SK-N-SH treated with all-trans-retinoic acid at 6 μM for 48 hours (cell line): ENCODE results near the gene ATP6V0C.

Experiments used
- ATAC-seq: fragments of 200-7000 bp; cut with Tn5 transposase; 3 replicates; pipeline ENCODE4 v1.9.1; 2020; ENCODE audit warnings: mild to moderate bottlenecking, moderate library complexity
- ARNTL ChIP-seq: fragments of 450-650 bp; formaldehyde crosslinking; IDR thresholded peaks from 2 replicates; pipeline ENCODE4 v1.5.0; 2020; ENCODE audit warnings: low read depth, mild to moderate bottlenecking, moderate library complexity, borderline replicate concordance
- BACH2 ChIP-seq: fragments of 250-450 bp; sonication (Bioruptor Pico); IDR thresholded peaks from 2 replicates; pipeline ENCODE4 v1.9.0; 2021; ENCODE audit warnings: mild to moderate bottlenecking, borderline replicate concordance
- CREB5 ChIP-seq: fragments of 250-450 bp; sonication (Bioruptor Pico); IDR thresholded peaks from 2 replicates; pipeline ENCODE4 v1.5.1; 2020; ENCODE audit warnings: low read depth, mild to moderate bottlenecking, moderate library complexity
- CSDC2 ChIP-seq: fragments of 250-450 bp; sonication (Bioruptor Pico); IDR thresholded peaks from 2 replicates; pipeline ENCODE4 v1.5.0; 2020; ENCODE audit warnings: mild to moderate bottlenecking, moderate library complexity
- ESRRG ChIP-seq: fragments of 250-450 bp; sonication (Bioruptor Pico); IDR thresholded peaks from 2 replicates; pipeline ENCODE4 v1.6.1; 2021; ENCODE audit warnings: mild to moderate bottlenecking
- GLIS3 ChIP-seq: fragments of 250-450 bp; sonication (Bioruptor Pico); IDR thresholded peaks from 2 replicates; pipeline ENCODE4 v1.5.0; 2020; ENCODE audit warnings: mild to moderate bottlenecking, moderate library complexity
- OSR1 ChIP-seq: fragments of 250-450 bp; sonication (Bioruptor Pico); IDR thresholded peaks from 2 replicates; pipeline ENCODE4 v1.8.0; 2022; ENCODE audit warnings: moderate library complexity, mild to moderate bottlenecking, inconsistent platforms
- PATZ1 ChIP-seq: fragments of 250-450 bp; sonication (Bioruptor Pico); IDR thresholded peaks from 2 replicates; pipeline ENCODE4 v1.8.0; 2020; ENCODE audit warnings: mild to moderate bottlenecking, moderate library complexity, borderline replicate concordance
- POU6F1 ChIP-seq: fragments of 250-450 bp; sonication (Bioruptor Pico); IDR thresholded peaks from 2 replicates; pipeline ENCODE4 v1.8.0; 2021; ENCODE audit warnings: low read depth, mild to moderate bottlenecking, moderate library complexity, borderline replicate concordance
- PPARA ChIP-seq: fragments of 250-450 bp; sonication (Bioruptor Pico); IDR thresholded peaks from 2 replicates; pipeline ENCODE4 v1.5.0; 2020; ENCODE audit warnings: mild to moderate bottlenecking, borderline replicate concordance
- RARB ChIP-seq: fragments of 250-450 bp; sonication (Bioruptor Pico); IDR thresholded peaks from 2 replicates; pipeline ENCODE4 v1.8.0; 2021; ENCODE audit warnings: mild to moderate bottlenecking, moderate library complexity
- SNAI2 ChIP-seq: fragments of 250-450 bp; sonication (Bioruptor Pico); IDR thresholded peaks from 2 replicates; pipeline ENCODE4 v1.5.0; 2020; ENCODE audit warnings: mild to moderate bottlenecking, moderate library complexity
- TCF4 ChIP-seq: fragments of 250-450 bp; sonication (Bioruptor Pico); IDR thresholded peaks from 2 replicates; pipeline ENCODE4 v1.8.0; 2021; ENCODE audit warnings: mild to moderate bottlenecking, moderate library complexity, borderline replicate concordance
- TOX ChIP-seq: fragments of 250-450 bp; sonication (Bioruptor Pico); IDR thresholded peaks from 2 replicates; pipeline ENCODE4 v1.8.0; 2021; ENCODE audit warnings: mild to moderate bottlenecking, moderate library complexity, borderline replicate concordance
- TSHZ2 ChIP-seq: fragments of 250-450 bp; sonication (Bioruptor Pico); IDR thresholded peaks from 2 replicates; pipeline ENCODE4 v1.5.0; 2020; ENCODE audit warnings: mild to moderate bottlenecking, moderate library complexity
- ZFP3 ChIP-seq: fragments of 250-450 bp; sonication (Bioruptor Pico); IDR thresholded peaks from 2 replicates; pipeline ENCODE4 v1.5.0; 2020; ENCODE audit warnings: mild to moderate bottlenecking, moderate library complexity
- ZFP30 ChIP-seq: fragments of 450-650 bp; formaldehyde crosslinking; IDR thresholded peaks from 2 replicates; pipeline ENCODE4 v1.5.0; 2022; ENCODE audit warnings: mild to moderate bottlenecking, moderate library complexity
- ZNF565 ChIP-seq: fragments of 450-650 bp; formaldehyde crosslinking; conservative IDR thresholded peaks from 2 replicates; pipeline ENCODE4 v1.5.0; 2020; ENCODE audit warnings: low read depth, mild to moderate bottlenecking, moderate library complexity
- ZNF70 ChIP-seq: fragments of 450-650 bp; formaldehyde crosslinking; IDR thresholded peaks from 2 replicates; pipeline ENCODE4 v1.5.0; 2020; ENCODE audit warnings: mild to moderate bottlenecking, moderate library complexity
- ZNF8 ChIP-seq: fragments of 450-650 bp; formaldehyde crosslinking; IDR thresholded peaks from 2 replicates; pipeline ENCODE4 v1.5.0; 2020; ENCODE audit warnings: mild to moderate bottlenecking, moderate library complexity

The ATP6V0C gene

GRCh38 chr16:2518823-2519710 lies 5.3 kb downstream of the ATP6V0C start:
- no peak for ATAC-seq
- TF ChIP-seq BACH2 (CRISPR knock-in tag), result no peak
- TF ChIP-seq, all 23 proteins: peak for 0

GRCh38 chr16:2519711-2520080 lies 5.9 kb downstream of the ATP6V0C start:
- no peak; the same call in 1 of the 3 replicates for ATAC-seq
- no peak for TF ChIP-seq OSR1 (CRISPR knock-in tag)
- no peak for TF ChIP-seq TCF4 (CRISPR knock-in tag)
- TF ChIP-seq ZNF70, result no peak
- no peak for TF ChIP-seq CSDC2 (CRISPR knock-in tag)
- no peak for TF ChIP-seq BACH2 (CRISPR knock-in tag)
- no peak for TF ChIP-seq ZFP3 (CRISPR knock-in tag)
- no peak for TF ChIP-seq ZNF8
- TF ChIP-seq POU6F1, result no peak
- TF ChIP-seq ARNTL, result no peak

- peak; percentile 83 for ATAC-seq
- TF ChIP-seq ZFP30 (no peak), ARNTL (peak; percentile 89)
Observed at GRCh38 chr16:2520097-2520783, 6.5 kb downstream of the ATP6V0C start, which contains the start of gene AMDHD2. AMDHD2 (plus strand) TSS chr16:2520371; CDS start chr16:2520459, 88 bp downstream.

GRCh38 chr16:2520784-2521531 lies 7.2 kb downstream of the ATP6V0C start:
- TF ChIP-seq BACH2 (CRISPR knock-in tag) (no peak), ZNF565 (CRISPR knock-in tag) (no peak)
- ATAC-seq, result peak; percentile 31

- ATAC-seq, result no peak
- TF ChIP-seq RARB (no peak), ESRRG (no peak), ARNTL (no peak), SNAI2 (CRISPR knock-in tag) (no peak), TCF4 (CRISPR knock-in tag) (no peak), PATZ1 (CRISPR knock-in tag) (no peak), ZNF8 (no peak), GLIS3 (no peak), ZNF565 (CRISPR knock-in tag) (no peak), ZFP3 (CRISPR knock-in tag) (no peak), CREB5 (CRISPR knock-in tag) (no peak), BACH2 (CRISPR knock-in tag) (no peak), ZNF70 (no peak), TOX (no peak), TSHZ2 (CRISPR knock-in tag) (no peak), POU6F1 (no peak), OSR1 (CRISPR knock-in tag) (no peak), CSDC2 (CRISPR knock-in tag) (no peak), ZFP30 (no peak), PPARA (no peak)
Observed at GRCh38 chr16:2523801-2524231, 10.1 kb downstream of the ATP6V0C start.
